Gastroesophageal sphincter (tissue), 3 donors: ENCODE results near the gene PELO.

Experiments
- CTCF ChIP-seq, 4 experiments: fragments of 200-600 bp in 2 of 4; fragments of 450-650 bp in 2 of 4; sonication (generic) in 1 of 4; IDR thresholded peaks; one replicate each; pipeline ENCODE4 v1.5.1; 2017 to 2019; ENCODE audit warnings: antibody characterized with exemption in 4 of 4, mild to moderate bottlenecking in 2 of 4, moderate library complexity in 2 of 4
- POLR2A ChIP-seq, 2 donors: fragments of 450-650 bp; IDR thresholded peaks; one replicate each; pipeline ENCODE4 v1.6.1; 2017; ENCODE audit warnings: antibody characterized with exemption in 2 of 2, mild to moderate bottlenecking in 2 of 2, moderate library complexity in 1 of 2
- POLR2AphosphoS5 ChIP-seq: sonication (generic); formaldehyde crosslinking; IDR thresholded peaks from one replicate; pipeline ENCODE4 v1.6.1; 2017; ENCODE audit warnings: antibody characterized with exemption

- TF ChIP-seq POLR2AphosphoS5 (no peak), CTCF (IDR thresholded peaks at IDR 0.05) (no peak), POLR2A (IDR thresholded peaks at IDR 0.05) (no peak)
Observed at GRCh38 chr5:52740007-52740406, 47.7 kb upstream of the PELO start.
